Retinal pigment epithelial cell (primary cell): ENCODE measurements around the gene DSP.

Experiments used
- DNase-seq: peaks from one replicate; pipeline ENCODE4 v3.0.0-alpha.2; 2010; ENCODE audit warnings: low read depth
- H3K4me3 ChIP-seq: 2 replicates; pipeline ENCODE4 v1.5.1; 2011; ENCODE audit warnings: mild to moderate bottlenecking, low read length, control low read depth, moderate library complexity
- TF ChIP-seq, protein P1 (sequence below): conservative IDR thresholded peaks from 2 replicates; pipeline ENCODE4 v1.5.1; 2011; ENCODE audit warnings: low read depth, low read length, control low read depth, inconsistent platforms

The DSP gene

DNA sequence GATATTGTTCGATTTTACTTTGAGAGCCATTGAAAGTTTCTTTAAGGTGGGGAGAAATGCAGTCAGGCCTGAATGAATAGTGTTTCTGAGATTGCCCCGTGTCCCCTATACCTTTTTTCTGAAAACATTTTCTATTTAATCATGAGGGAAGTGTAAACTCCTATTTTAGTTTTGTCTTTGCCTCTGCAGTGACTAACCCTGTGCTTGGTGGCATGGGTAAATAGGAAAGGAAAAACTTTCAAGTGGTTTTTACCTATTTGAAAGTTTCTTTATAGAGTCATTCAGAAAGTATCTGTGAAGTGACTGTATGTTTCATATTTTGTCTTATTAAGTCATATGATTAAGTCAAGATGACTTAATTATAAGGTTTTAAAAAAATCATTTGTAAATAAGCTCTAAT lies 63.0 kb downstream of the DSP start:
- TF ChIP-seq, protein P1, sequence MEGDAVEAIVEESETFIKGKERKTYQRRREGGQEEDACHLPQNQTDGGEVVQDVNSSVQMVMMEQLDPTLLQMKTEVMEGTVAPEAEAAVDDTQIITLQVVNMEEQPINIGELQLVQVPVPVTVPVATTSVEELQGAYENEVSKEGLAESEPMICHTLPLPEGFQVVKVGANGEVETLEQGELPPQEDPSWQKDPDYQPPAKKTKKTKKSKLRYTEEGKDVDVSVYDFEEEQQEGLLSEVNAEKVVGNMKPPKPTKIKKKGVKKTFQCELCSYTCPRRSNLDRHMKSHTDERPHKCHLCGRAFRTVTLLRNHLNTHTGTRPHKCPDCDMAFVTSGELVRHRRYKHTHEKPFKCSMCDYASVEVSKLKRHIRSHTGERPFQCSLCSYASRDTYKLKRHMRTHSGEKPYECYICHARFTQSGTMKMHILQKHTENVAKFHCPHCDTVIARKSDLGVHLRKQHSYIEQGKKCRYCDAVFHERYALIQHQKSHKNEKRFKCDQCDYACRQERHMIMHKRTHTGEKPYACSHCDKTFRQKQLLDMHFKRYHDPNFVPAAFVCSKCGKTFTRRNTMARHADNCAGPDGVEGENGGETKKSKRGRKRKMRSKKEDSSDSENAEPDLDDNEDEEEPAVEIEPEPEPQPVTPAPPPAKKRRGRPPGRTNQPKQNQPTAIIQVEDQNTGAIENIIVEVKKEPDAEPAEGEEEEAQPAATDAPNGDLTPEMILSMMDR = no peak
- DNase-seq = no peak
- H3K4me3 ChIP-seq = no peak overlapping the region

DNA sequence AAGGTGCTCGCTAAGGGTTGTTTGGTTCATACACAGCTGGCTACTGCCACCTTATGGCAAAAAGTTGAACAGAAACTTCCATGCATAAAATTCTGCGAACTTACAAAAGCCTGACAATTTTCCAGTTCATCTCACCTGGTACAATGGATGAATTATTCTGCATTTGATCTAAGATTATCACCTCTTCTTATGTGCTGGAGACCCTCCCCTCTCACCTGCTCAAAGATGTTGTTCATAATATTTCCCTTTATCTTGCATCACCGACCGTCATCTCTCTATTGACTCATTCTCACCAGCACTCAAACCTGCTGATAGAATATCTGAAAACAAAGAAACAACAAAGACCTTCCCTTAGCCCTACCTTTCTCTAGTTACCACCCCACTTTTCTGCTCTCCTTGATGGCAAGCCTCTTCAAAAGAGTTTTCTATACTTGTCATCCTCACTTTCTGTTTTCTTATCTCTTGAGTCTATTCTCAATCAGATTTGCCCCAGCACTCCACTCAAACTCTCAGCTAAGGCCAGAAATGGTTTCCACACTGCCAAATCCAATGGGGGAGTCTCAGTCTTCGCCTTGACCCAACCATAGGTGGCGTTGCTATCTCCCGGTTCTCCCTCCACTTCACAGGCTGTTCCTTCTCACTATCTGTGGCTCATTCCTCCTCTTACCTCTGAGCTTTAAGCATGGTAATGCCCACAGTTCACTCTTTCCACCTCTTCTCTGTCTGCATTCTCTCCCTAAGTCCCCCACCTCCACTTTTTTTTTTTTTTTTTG lies 74.3 kb downstream of the DSP start:
- DNase-seq = no peak
- no peak overlapping the region for H3K4me3 ChIP-seq
- TF ChIP-seq, protein P1 = peak; percentile 80

DNA sequence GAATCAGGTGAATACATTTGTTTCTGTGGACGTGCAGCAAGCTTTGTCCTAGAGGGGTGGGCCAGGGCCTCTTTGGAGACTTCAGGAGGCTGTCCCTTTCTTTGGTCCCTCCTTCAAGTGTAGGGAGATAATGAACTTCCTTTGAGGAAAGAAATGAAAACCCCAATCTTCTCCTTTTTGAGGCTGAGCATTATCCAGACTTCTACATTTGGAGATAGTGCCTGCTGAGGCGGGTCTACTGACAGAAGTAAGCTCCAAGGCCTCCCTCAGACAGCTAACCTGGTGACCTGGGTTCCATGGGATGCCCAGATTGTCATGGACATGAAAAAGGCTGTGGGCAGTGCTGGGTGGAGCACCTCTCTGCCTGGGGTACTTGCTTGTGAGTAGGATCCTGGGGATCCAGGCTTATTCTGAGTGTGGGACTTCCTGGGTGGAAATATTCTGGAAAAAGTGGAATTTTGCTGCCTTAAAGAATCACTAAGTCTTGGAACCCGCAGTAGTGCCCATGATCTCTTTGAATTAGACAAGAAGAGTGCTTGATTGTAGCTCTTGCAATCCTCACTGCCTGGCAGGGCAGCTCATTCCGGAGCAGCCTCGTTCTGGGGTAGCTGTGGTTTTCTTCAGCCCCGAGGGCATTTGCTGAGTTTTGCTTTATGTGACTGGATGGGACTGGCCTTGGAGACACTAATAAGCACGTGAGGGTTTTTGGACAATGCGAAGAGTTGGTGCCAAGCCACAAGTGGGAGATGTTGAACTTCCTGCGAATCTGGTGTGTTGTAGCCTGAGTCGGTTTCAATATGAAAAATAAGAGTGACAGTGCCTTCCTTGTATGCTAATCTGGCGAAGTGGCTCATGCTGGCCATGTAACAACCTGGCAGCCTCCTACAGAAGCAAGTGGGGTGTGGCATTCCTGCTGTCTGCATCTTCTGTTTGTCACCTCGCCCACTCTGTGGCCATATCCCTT lies 76.6 kb downstream of the DSP start:
- TF ChIP-seq, protein P1 = no peak
- no peak overlapping the region for H3K4me3 ChIP-seq
- peak; percentile 53 for DNase-seq

DNA sequence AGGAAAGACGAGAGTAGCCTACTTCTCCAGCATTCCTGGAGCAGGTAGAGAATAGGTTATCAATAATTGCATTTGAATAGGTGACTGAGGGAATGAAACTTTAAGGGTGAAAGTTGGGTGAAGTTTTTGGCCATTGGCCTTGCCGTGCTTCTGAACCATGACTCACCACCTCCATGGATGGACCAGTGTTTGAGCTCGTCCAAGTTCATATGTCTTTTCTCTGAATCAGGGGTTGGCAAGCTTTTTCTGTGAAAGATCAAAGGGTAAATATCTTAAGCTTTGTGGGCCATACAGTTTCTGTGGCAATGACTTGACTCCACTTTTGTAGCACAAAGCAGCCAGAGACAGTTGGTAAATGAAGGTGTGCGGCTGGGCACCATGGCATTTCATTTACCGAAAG lies 80.3 kb downstream of the DSP start:
- DNase-seq = no peak
- TF ChIP-seq, protein P1 = no peak

DNA sequence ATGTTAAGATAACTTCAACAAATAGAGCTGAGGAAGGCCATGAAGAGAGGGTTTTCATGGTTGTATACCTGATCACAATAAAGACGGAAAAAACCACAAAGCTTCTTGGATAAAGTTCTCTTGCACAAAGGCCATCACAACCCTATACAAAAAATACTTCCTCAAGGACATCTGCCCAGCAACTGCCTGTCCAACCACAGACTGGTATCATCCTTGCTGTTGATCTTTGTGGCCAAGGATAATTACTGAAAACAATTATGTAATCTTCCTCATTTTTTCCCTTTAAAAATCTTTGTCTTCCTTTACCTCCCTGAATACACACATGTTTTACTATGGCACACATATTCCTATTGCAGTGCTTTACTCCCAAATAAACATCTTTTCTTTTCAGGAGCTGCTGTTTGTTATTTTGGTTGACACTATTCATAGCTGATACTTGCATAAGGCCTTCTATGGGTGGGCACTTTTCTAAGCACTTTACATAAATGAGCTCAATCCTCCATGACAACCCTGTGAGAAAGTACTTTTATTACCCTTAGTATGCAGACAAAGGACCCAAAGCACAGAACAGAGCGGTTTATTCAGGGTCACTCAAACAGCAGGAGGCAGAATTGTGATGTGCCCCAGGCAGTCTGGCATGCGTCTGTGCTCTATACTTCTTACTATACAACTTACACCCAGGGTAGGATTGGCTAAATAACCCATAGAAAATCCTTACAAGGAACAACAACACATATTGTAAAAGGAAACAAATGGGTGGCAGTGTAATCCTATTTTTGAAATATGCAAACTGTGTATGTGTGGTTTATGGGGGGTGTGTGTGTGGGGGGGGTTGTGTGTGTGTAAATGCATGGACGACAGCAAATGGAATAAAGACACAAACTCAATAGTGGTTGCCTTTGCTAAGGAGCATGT lies 83.6 kb downstream of the DSP start:
- TF ChIP-seq, protein P1 = peak; percentile 22
- DNase-seq = no peak

More for the DNA sequence above, 80.3 kb downstream of the DSP start:
- H3K4me3 ChIP-seq = no peak overlapping the region

DNA sequence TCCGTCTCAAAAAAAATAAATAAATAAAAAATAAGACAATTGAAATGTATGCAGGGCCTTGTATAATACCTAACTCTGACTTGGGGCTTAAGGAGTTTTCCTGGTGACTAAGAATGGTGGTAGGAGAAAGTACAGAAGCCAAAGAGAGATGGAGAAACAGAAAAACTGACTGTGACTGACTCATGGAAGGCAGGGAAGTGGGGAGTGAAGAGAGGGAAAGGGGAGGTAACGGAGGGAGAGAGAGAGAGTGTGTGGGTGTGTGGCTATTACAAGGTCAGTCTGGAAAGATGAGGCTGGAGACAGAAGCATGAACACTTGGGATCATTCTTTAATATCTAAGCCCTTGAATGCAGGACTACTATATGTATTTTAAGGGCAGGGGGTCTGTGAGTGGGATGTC lies 87.0 kb downstream of the DSP start:
- H3K4me3 ChIP-seq = no peak overlapping the region
- no peak for DNase-seq

More for the DNA sequence above, 83.6 kb downstream of the DSP start:
- no peak overlapping the region for H3K4me3 ChIP-seq

More for the DNA sequence above, 87.0 kb downstream of the DSP start:
- TF ChIP-seq, protein P1 = no peak
